OCI-LY3 (cell line): ENCODE results near the gene ATG2A.
A peak's percentile ranks its signal among the peaks of the same experiment; 100 is the strongest.

Source experiments
- H2AFZ ChIP-seq: fragments of 200-600, 300-600 bp; shearing (Covaris generic); 2 replicates; pipeline ENCODE4 v1.6.0; 2014; ENCODE audit warnings: antibody characterized with exemption, low read depth, low read length
- H3K27ac ChIP-seq: fragments of 200-600, 300-600 bp; sonication (generic); 2 replicates; pipeline ENCODE4 v1.5.1; 2014; ENCODE audit warnings: mild to moderate bottlenecking, low read length, moderate library complexity, mixed read lengths
- H3K27me3 ChIP-seq: fragments of 200-600, 300-600 bp; sonication (generic); 2 replicates; pipeline ENCODE4 v1.6.1; 2014; ENCODE audit warnings: low read depth, low read length, mixed read lengths
- H3K36me3 ChIP-seq: fragments of 200-600, 300-600 bp; sonication (generic); replicated peaks from 2 replicates; pipeline ENCODE3; 2014; ENCODE audit warnings: low read depth, low read length, mixed read lengths
- H3K4me1 ChIP-seq: fragments of 300-600, 200-600 bp; sonication (generic); 2 replicates; pipeline ENCODE4 v1.6.1; 2014; ENCODE audit warnings: low read length, mixed read lengths
- H3K4me2 ChIP-seq: fragments of 200-600, 300-600 bp; sonication (generic); 2 replicates; pipeline ENCODE4 v1.6.1; 2014; ENCODE audit warnings: low read length, mixed read lengths
- H3K4me3 ChIP-seq: fragments of 300-600, 200-600 bp; sonication (generic); 2 replicates; pipeline ENCODE4 v1.5.1; 2014; ENCODE audit warnings: antibody characterized with exemption, mild to moderate bottlenecking, low read length, moderate library complexity
- H3K79me2 ChIP-seq: fragments of 300-600, 200-600 bp; shearing (Covaris generic); 2 replicates; pipeline ENCODE4 v1.6.1; 2014; ENCODE audit warnings: mild to moderate bottlenecking, low read length, mixed read lengths
- H3K9ac ChIP-seq: fragments of 300-600, 200-600 bp; shearing (Covaris generic); 2 replicates; pipeline ENCODE4 v1.6.0; 2014; ENCODE audit warnings: mild to moderate bottlenecking, low read length, moderate library complexity
- H3K9me3 ChIP-seq: fragments of 200-600, 300-600 bp; shearing (Covaris generic); 2 replicates; pipeline ENCODE4 v1.6.1; 2014; ENCODE audit warnings: low read length, mixed read lengths; ENCODE audit not compliant: insufficient read depth
- H4K20me1 ChIP-seq: fragments of 200-600, 300-600 bp; sonication (generic); 2 replicates; pipeline ENCODE4 v1.6.1; 2016; ENCODE audit warnings: low read length, mixed read lengths; ENCODE audit not compliant: insufficient read depth
- CTCF ChIP-seq: fragments of 200-600, 300-600 bp; sonication (generic); IDR thresholded peaks from 2 replicates; pipeline ENCODE4 v1.5.1; 2014; ENCODE audit warnings: antibody characterized with exemption, low read length, low read depth
- EZH2phosphoT487 ChIP-seq: fragments of 200-600 bp; shearing (Covaris generic); IDR thresholded peaks from 2 replicates; pipeline ENCODE4 v1.6.1; 2018; ENCODE audit warnings: antibody characterized with exemption, mixed run types, low read depth

ATG2A gene

DNA sequence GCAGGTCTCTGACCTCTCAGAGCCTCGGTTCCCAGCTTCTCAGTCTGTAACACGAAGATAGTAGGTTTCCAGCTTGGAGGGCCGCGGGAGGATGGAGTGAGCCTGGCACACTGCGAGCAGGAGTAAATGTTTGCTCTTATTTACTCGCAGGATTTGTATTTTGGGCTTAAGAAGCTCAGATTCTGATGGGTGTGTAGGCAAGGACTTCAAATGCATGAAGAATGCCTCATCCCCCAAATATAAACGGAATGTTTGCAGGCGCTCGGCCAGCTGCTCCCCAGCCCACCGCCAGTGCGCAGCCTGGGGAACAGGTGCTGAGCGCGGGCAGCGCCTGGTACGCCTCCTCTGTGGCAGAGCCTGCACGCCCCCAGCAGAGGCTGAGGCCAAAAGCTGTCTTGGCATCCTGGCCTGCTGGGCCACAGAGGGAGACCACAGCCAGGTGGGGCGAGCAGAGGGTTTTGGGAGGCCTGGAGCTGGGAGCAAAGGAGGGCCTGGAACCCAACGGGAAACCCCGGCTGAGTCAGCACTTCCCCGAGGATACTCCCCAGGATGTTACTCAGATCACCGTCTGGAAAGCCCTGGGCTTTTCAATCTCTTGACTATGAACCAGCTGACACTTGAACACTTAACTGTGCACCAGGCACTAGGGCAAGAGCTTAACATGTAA, 48.0 kb downstream of the ATG2A start:
- H3K4me3 ChIP-seq: no peak overlapping the region
- no peak overlapping the region for H3K27ac ChIP-seq
- TF ChIP-seq EZH2phosphoT487: no peak
- no peak for TF ChIP-seq CTCF
- no peak overlapping the region for H3K9ac ChIP-seq
- H3K27me3 ChIP-seq: no peaks in the 10 kb centered on the region
- no peak overlapping the region for H3K4me2 ChIP-seq
- H3K36me3 ChIP-seq: peaks cover 72% of the 10 kb centered on the region
- H4K20me1 ChIP-seq: peaks cover 80% of the 10 kb centered on the region
- peaks cover 5% of the 10 kb centered on the region; the same call in 1 of the 2 replicates for H3K9me3 ChIP-seq
- H3K4me1 ChIP-seq: peaks cover 36% of the 10 kb centered on the region
- peaks cover 86% of the 10 kb centered on the region for H3K79me2 ChIP-seq
- H2AFZ ChIP-seq: no peak overlapping the region

DNA sequence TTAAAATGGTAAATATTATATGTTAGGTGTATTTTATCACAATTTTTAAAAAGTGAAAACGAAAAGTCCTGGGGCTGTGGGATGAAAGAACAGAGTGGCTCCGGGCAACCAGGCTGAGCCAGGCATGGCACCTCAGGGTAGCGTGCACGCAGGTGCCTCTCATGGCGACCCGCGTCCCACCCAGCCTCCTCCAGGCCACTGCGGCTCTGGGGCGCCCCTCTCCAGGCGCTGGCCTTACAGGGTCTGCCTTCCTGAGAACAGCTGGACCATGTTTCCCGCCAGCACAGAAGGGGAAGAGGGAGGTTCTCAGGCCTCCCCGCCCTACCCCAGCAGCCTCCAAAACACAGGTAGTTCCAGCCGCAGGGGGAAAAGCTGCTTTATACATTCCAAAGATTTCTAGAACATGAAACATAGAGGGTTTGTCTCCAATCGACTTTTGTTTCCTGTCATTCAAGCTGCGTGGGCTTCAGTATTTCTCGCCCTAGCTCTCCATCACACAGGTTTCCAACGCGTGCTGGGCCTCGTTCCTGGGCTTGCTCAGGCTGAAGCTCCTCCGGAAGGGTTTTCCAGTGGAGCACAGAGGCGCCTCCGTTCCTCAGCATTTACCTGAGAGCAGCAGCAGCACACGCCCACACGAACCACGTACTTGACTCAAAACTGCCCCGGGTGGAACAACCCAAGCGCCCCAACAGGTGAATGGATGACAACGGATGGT, 49.1 kb downstream of the ATG2A start:
- TF ChIP-seq EZH2phosphoT487 (no peak), CTCF (no peak)
- H3K9ac ChIP-seq: no peak overlapping the region
- peaks cover 34% of the 10 kb centered on the region for H3K4me1 ChIP-seq
- H3K4me3 ChIP-seq: no peak overlapping the region
- peaks cover 5% of the 10 kb centered on the region; the same call in 1 of the 2 replicates for H3K9me3 ChIP-seq
- peaks cover 67% of the 10 kb centered on the region for H3K36me3 ChIP-seq
- peaks cover 92% of the 10 kb centered on the region for H3K79me2 ChIP-seq
- H3K4me2 ChIP-seq: no peak overlapping the region
- H3K27ac ChIP-seq: no peak overlapping the region
- peaks cover 85% of the 10 kb centered on the region for H4K20me1 ChIP-seq
- H2AFZ ChIP-seq: no peak overlapping the region
- no peaks in the 10 kb centered on the region for H3K27me3 ChIP-seq

- H3K79me2 ChIP-seq: peaks cover 95% of the 10 kb centered on the region
- peaks cover 52% of the 10 kb centered on the region for H3K36me3 ChIP-seq
- H3K4me1 ChIP-seq: peaks cover 50% of the 10 kb centered on the region
- H3K27ac ChIP-seq: peak overlapping the region; percentile 69
- no peak overlapping the region for H3K9ac ChIP-seq
- H2AFZ ChIP-seq: no peak overlapping the region
- H3K4me2 ChIP-seq: peak overlapping the region; percentile 77
- H3K4me3 ChIP-seq: peak overlapping the region; percentile 24; the same call in 1 of the 2 replicates
- peaks cover 5% of the 10 kb centered on the region; the same call in 1 of the 2 replicates for H3K9me3 ChIP-seq
- peaks cover 70% of the 10 kb centered on the region for H4K20me1 ChIP-seq
- TF ChIP-seq CTCF (no peak), EZH2phosphoT487 (no peak)
- no peaks in the 10 kb centered on the region for H3K27me3 ChIP-seq
These were observed 50.9 kb downstream of the ATG2A start for GRCh38 chr11:64866173-64866491.

GRCh38 chr11:64865286-64866172, 51.5 kb downstream of the ATG2A start:
- no peak for TF ChIP-seq CTCF
- no peak; the same call in 1 of the 2 replicates for TF ChIP-seq EZH2phosphoT487
- peaks cover 90% of the 10 kb centered on the region for H3K79me2 ChIP-seq
- peaks cover 5% of the 10 kb centered on the region; the same call in 1 of the 2 replicates for H3K9me3 ChIP-seq
- peak overlapping the region; percentile 5; the same call in 1 of the 2 replicates for H3K9ac ChIP-seq
- no peaks in the 10 kb centered on the region for H3K27me3 ChIP-seq
- peaks cover 46% of the 10 kb centered on the region for H3K36me3 ChIP-seq
- H3K4me3 ChIP-seq: peak overlapping the region; percentile 45
- H4K20me1 ChIP-seq: peaks cover 64% of the 10 kb centered on the region
- H3K4me1 ChIP-seq: peaks cover 53% of the 10 kb centered on the region
- peak overlapping the region; percentile 77 for H3K4me2 ChIP-seq
- H2AFZ ChIP-seq: no peak overlapping the region
- H3K27ac ChIP-seq: peak overlapping the region; percentile 69
